OCI-LY7 (cell line): ENCODE results near the gene OSGIN1.

Experiments
- CTCF ChIP-seq: fragments of 200-600 bp; sonication (generic); conservative IDR thresholded peaks from 2 replicates; pipeline ENCODE4 v1.5.1; 2014; ENCODE audit warnings: mild to moderate bottlenecking, antibody characterized with exemption, low read length, moderate library complexity, mixed read lengths
- EZH2phosphoT487 ChIP-seq: fragments of 200-600 bp; sonication (generic); IDR thresholded peaks from 2 replicates; pipeline ENCODE4 v1.6.1; 2018; ENCODE audit warnings: low read depth, borderline replicate concordance, mild to moderate bottlenecking, mixed run types, antibody characterized with exemption, low read length, moderate library complexity, mixed read lengths

GRCh38 chr16:84000989-84001642, 48.1 kb downstream of the OSGIN1 start:
- no peak for TF ChIP-seq CTCF
- TF ChIP-seq EZH2phosphoT487 = no peak
